Activated CD4-positive, alpha-beta T cell treated with anti-CD3 and anti-CD28 coated beads for 24 hours (primary cell): ENCODE data around the gene PPM1N.

Experiments used
- DNase-seq, 2 donors: peaks; one replicate each; pipeline ENCODE4 v3.0.0-alpha.2; 2020; ENCODE audit warnings: low read depth in 2 of 2

Gene PPM1N

DNA sequence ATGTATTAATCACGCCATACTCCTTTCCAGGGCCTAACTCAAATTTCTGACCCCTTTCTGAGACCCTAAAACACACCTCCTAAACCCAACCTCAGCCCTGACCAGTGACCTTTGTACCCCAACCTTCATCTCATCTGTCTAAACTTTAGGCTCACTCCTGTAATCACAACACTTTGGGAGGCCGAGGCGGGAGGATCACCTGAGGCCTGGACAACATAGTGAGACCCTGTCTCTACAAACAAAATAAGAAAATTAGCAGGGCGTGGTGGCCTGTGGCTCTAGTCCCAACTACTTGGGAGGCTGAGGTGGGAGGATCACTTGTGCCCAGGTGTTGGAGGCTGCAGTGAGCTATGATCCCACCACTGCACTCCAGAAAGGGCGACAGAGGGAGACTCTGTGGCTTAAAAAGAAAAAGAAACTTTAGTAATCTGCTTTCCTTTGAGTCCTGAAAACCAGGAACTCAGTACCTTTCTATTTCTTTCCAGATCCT is 6.1 kb upstream of the PPM1N start:
- DNase-seq: no peak

DNA sequence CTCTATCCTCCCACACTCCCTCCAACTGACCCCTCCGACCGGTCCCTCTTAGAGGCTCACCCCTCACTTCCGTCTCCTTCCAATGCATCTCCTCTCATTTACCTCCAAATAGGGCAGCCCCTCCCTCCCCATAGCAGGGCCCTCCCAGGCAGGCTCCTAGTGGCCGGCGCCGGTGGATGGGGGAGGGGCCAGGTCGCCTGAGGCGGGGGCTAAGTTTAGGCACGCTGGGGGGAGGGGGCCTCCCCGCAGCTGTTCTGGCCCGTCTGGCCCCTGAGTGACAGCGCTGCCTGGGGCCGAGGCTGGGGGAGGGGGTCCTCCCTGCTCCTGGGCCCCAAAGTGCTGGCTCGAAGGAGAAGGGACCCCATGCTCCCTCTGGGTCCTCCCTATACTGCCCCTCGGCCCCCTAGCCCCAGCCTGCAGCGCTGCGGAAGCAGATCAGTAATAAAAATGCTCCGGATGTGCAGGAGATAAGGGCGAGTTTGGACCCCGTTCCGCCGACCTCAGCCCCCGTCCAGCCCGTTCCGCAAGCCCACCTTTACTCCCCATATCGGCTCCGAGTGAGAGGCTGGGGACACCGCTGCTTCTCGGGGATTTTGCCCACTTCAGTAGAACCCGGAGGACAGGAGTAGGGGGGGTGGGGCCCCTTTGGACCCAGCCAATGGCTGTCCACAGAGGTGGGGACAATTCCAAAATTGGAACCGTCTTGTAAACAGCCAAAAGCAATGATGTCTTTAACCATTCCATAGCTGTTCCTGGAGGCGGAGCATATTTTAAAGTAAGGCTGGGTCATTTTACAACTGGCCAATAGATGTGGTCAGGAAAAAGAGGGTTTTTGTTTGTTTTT is 5.4 kb upstream of the PPM1N start:
- DNase-seq: no peak

DNA sequence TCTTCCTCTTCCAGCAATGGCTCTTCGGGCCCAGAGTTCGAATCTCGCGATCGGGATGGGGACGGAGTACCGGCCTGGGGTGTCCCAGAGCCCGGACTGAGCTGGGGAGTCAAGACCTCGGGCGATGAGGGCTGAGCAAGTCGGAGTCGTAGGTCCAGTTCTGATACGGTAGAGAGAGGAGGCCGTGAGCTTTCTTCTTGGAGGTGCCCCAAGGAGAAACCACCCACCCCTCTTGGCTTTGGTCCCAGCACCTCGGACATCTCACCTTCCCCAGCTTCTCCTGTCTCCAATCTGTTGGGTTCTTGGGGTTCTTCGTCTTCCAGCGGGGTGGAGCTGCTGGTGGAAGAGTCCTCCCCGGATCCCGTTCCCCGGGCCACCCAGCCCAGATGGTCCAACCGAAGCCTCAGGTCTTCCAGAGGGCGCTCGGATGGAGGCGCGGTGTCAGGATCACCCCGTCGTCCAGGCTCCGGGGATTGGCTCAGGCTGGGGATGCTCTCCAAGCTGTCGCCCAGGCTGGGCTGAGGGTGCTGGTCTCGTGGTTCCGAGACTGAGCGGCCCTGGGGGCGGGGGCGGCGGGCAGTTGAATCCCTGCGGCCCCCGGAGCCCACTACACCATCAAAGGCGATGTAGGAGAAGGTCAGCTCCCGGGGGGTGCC is 3.9 kb upstream of the PPM1N start:
- no peak for DNase-seq

DNA sequence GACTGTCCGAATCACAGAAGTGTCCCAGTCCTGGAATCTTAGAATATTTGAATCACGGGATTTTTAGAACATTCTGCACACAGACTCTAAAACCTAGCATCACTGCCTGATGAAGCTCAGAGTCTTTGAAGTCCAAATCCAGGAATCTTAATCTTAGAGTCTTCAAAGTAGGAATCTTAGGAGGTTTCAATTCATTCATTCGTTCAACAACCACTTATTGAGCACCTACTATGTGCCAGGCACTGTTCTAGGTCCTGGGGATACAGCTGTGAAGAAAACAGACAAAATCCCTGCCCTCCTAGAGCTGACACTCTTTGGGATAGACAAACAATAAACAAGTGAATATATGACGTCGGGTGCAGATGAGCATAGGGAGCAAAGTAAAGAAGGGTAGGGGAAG is 3.1 kb upstream of the PPM1N start:
- no peak for DNase-seq

DNA sequence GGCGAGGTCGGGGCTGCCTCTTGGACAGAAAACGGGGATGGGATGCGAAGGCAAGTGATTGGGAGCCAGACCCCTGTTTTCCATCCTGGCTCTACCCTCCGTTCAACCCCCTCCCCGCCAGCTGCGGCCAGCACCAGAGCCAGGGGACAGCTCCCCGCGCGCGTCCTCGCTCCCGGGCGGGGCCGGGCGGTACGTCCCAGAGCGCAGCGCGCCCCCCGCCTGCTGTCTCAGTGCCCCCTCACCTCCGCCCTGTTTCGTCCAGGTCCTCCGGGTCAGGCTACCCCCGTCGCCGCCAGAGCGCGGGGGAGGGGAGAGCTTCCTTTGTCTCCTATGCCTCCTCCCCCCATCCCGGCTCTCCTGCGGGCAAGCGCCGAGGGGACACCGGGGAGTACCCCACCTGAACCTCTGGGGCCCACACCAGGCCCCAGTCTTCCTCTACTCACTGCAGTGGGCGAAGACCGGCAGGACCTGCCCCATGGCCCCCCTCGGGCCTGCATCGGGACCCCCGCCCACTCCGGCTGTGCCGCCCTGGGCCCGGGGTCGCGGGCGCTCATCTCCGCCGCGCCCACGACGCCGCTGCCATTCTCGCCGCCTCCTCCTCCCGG is 1.8 kb upstream of the PPM1N start:
- DNase-seq: no peak

DNA sequence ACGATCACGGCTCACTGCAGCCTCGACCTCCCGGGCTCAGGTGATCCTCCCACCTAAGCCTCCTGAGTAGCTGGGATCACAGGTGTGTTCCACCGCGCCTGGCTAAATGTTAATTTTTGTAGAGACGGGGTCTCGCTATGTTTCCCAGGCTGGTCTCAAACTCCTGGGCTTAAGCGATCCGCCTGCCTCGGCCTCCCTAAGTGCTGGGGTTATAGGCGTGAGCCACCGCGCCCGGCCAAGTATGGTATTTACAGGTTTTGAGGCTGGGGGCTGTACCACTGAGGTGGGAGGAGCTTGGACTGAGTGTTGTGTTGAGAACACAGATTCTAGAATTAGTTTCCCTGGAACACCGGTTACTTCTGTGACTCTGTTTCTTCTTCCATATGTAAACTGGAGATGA is 452 bp upstream of the PPM1N start:
- DNase-seq: no peak

DNA sequence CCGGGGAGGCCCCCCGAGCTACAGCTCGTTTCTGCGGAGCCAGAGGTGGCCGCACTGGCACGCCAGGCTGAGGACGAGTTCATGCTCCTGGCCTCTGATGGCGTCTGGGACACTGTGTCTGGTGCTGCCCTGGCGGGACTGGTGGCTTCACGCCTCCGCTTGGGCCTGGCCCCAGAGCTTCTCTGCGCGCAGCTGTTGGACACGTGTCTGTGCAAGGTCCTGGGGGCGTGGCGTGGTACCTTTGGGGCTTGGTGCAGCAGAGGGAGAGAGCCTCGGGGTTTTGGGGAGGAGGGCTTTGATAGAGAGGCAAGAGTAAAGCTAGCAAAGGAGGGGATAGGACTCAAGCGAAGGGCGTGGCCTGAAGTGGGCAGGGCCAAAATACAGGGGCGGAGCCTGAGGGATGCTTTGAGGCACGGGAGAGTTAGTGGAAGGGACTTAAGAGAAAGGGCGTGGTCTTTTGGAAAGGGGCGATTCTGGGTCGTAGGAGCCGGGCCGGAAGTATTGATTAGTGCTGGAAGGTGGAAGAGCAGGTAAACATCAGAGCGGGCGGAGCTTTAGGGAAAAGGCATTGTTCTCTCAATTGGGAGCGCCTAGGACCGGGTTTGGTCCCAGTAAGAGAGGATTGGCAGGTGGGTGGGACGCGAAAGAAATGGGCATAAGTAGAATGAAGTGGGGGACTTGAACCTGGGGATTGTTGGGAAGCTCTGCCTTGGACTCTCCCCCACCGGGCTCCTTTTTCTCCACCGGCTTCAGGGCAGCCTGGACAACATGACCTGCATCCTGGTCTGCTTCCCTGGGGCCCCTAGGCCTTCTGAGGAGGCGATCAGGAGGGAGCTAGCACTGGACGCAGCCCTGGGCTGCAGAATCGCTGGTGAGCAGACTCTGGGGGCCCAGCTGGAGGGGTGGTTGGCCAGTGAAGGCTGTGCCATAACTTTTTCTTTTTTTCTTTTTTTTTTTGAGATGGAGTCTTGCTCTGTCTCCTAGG is 1.2 kb downstream of the PPM1N start:
- peak in 1 of 2 donors; percentile 49 for DNase-seq

DNA sequence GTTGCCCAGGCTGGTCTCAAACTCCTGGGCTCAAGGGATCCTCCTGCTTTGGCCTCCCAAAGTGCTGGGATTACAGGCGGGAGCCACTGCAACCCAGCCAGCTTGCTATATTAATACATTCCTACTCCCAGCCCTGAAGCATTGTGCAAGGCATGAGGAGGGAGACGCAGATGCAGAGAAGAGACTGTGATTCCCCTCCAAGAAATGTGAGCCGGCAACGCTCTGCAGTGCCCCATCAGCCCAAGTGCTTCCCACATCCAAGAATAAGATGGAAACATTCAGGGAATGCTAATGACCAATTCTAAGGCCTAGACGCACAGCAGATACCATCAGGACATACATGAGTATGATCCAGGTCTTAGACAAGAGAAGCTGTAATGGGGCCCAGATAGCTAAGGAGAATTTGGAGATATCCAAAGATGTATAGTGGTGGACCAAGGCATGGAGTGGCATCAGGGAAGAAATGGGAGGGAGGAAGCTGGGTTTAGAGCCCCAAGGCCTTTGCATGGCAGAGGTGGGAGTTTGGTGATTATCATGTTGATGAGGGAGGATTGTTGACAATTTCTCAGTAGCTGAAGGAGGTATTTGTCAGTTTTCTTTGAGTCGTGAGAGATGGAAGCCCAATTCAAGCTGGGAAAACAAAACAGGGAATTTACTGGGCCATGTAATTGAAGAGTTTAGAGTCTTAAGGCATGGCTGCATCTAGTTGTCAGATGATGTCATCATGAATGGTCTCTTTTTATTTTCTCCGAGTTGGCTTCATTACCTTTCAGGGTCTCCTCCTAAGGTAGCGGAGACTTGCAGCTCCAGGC is 2.9 kb downstream of the PPM1N start:
- no peak for DNase-seq

DNA sequence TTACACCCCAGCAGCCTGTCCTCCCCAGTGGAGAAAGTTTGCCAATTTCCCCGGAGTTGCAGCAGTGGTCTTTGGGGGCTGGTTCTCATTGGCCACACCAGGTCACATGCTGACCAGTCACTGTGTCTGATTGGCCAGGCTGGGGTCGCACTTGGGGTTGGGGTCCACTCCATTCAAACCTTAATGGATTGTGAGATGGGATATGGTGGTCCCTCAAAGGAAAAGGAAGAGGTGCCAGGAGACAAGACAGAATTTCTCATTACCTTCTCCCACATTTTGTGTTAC is 3.4 kb downstream of the PPM1N start:
- DNase-seq: no peak

DNA sequence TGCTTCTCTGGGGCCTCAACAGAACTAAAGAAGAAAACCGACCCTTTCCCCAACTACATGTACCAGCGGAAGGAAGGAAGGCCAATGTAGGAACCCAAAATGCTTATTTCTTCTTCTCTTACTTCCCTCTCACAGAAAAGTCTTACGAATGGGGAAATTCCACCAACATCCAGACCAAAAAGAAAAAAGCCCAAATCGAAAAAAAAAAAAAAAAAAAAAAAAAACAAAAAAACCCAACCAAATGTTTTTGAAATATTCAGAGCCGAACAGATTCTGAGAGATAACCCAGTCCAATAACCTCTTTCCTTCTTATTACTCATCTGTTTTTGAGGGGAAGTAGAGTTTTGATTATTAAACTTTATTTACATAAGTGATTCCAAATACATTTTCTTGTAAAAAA is 3.9 kb downstream of the PPM1N start:
- no peak for DNase-seq

DNA sequence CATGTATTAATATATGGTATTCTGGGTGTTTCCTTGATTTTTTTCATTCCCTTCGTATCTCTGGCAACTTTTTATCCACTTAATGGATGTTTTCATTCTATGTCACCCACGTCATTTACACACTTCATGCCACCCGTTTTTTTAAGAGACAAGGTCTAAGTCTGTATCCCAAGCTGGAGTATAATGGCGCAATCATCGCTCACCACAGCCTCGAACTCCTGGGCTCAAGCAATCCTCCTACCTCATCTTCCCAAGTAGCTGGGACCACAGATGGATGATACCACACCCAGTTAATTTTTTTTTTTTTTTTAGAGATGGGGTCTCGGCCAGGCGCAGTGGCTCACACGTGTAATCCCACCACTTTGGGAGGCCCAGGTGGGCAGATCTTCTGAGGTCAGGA is 5.7 kb downstream of the PPM1N start:
- DNase-seq: no peak

DNA sequence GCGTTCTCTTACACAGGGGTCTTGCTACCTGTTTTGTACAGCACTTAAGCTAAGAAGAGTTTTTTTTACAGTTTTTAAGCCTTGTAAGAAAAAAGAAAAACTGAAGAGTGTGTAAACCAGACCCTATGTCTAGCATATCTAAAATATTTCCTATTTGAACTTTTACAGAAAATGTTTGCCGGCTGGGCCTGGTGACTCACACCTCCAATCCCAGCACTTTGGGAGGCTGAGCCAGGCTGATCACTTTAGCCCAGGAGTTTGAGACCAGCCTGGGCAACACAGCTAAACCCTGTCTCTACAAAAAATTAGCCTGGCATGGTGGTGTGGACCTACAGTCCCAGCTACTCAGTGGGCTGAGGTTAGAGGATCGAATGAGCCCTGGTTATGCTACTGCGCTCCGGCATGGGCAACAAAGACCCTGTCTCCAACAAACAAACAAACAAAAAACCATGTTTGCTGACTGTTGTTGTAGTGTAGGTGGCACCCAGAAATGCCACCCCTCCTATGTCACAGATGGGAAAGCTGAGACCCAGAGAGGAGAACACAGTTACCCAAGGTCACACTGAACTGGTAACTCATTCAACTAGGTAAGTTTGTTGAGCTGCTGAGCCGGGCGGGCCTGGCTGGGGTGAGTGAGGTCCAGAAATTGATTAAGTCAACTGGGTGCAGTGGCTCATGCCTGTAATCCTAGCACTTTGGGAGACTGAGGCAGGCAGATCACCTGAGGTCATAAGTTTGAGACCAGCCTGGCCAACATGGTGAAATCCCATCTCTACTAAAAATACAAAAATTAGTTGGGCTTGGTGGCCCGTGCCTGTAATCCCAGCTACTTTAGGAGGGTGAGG is 7.1 kb downstream of the PPM1N start:
- no peak for DNase-seq

DNA sequence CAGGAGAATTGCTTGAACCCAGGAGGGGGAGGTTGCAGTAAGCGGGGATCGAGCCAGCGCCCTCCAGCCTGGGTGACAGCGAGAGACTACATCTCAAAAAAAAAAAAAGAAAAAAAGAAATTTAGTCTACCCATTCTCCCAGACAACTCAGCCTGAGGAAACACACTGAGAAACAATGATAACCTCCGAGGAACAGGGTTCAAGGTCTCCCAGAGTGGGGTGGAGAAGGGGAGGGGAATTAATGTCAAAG is 7.7 kb downstream of the PPM1N start:
- no peak for DNase-seq

DNA sequence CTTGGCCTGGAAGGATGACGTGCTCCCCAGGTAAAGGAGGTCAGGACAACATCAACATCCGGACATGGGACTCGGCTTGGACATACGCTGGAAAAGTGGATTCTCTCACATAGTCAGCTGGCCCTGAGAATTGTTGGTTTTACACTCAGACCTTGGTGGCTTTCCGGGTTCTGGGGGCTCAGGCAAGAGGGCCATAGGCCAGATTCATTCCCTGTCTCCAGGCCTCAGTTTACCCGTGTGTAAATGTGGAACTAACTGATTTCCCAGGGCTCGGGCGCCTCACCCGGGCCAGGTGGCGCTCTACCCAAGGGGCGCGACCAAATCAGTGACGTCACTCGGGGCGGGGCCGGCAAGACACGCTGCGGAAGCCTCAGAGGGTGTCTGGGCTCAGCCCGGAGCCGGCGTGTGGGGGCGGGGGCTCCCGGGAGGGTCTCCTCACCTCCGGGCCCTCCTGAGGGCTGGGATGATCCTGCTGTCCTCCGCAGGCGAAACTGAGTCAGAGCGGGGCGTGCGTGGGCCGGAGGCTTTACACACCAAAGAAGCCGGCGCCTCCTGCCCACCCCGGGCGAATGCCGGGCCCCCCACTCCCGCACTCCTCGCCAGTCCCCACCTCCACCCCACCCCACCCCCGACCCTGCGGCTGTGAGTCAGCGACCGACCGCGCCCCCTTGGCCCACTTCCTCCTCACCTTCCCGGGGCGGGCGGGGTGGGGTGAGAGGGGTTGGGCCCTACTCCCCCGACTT is 8.2 kb downstream of the PPM1N start:
- DNase-seq: peak; percentile 99

DNA sequence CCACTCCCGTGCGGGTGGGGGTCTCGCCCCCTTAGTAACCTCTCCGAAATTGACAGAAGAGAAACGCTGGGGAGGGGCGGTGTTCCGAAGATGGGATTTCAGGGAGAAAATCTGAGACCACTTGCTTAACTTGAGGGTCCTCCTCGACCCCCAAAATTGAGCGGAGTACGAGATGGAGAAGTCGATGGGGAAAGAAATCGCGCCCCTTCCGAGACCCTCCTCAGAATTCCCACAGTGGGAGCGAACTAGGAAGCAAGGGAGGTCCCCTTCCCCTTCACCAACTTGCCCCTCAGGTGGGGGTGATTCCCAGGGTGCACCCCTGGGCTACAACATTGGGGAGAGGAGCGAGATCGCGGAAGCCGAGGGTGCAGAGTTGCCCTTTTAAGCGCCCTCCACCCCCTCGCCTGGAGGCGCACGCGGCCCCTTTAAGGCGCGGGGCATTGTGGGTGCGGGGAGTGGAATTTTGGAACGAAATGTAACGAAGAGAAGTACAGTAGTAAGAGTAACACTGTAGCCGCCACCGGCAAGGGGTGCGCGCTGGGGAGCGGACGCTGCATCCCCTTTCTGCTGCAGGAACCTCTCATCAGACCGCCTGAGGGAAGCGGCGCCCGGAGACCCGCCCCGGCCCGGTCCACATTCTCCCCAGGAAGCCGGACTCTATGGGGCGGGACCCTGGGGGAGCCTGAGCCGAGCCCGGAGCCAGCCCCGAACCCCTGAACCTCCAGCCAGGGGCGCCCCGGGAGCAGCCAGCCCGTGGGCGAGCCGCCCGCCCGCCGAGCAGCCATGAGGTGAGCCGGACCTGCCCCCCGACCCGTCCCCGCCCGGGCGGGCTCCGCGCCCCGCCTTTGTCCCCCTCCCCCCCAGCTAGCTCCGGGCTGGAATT is 9.0 kb downstream of the PPM1N start, which contains the start of gene VASP:
Gene VASP (plus strand): TSS at position 491 of the 883 bp plus-strand sequence. CDS start 293 bp downstream, at position 784.
- peak; percentile 82 to 87 for DNase-seq

DNA sequence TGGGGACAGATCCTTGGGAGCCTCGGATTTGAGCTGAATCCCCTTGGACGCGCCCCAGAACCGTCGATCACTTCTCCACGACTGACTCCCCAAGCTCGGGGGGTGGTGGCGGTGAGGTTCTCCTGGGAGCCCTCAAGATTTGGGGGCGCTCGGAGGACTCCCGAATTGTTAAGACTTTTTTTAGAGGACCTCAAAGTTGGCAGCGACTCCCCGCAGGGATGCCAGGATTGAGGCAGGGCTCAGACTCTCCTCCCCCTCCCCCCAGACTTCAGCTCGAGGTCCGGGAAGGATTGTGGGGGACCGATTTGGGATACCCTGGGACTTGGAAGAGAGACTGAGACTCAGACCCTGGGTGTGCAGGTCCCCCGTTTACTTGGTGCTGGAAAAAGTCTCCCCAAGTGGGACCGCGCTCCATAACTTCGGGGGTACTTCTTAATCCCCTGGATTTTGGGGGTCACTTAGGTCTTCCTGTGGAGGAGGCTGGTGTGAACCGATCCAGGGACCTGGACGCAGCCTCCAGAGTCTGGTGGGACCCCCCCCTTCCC is 9.7 kb downstream of the PPM1N start:
- no peak for DNase-seq

DNA sequence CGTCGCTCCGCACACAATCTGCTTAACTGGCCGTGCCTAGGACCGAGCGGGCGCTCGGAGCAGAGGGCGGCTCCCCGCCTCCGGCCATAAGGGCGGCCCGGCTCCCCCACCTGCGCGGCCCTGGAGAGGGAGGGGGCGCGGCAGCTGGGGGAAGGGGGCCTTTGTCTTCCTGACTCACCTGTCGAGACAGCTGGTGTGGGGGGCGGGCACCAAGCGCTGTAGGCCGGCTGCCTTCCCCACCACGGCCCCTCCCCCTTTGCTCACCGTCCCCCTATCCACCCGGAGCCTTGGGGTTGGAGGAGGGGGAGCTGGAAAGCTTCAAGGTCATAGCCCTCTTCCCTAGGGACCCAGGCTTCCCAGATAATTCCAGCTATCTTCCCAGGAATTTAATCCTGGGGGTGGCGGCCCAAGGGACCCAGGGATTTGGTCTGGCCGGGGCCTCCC is 10.2 kb downstream of the PPM1N start:
- peak in 1 of 2 donors; percentile 49 for DNase-seq
